AG10803 (cell line): ENCODE measurements around the gene LRCH1.

Experiments used
- DNase-seq: peaks from one replicate; pipeline ENCODE4 v3.0.0; 2010; ENCODE audit warnings: low read depth
- H3K4me3 ChIP-seq: 2 replicates; pipeline ENCODE4 v1.5.1; 2011; ENCODE audit warnings: mild to moderate bottlenecking, low read length, control low read depth
- TF ChIP-seq, protein P1 (sequence below): conservative IDR thresholded peaks from 2 replicates; pipeline ENCODE4 v1.5.1; 2011; ENCODE audit warnings: mild to moderate bottlenecking, low read length, control low read depth, inconsistent platforms

Gene LRCH1

DNA sequence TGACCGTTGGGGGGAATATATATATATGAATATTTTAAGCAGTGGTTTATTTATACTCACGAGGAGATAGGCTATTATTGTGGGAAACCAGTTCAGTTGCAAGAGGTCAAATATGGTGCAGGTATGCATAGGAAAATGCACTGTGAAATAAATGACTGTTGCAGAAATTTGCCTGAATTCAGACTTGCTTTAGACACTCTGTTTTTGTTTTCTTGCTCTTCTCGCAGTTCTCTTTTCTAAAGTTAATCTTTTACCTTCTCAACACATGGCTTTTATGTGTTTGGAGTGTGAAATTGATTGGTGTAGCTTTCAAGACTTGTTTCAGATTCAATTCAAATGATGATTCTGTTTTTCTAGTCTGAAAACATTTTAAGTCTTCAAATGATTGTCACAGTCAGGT, 109.7 kb downstream of the LRCH1 start:
- TF ChIP-seq, protein P1, sequence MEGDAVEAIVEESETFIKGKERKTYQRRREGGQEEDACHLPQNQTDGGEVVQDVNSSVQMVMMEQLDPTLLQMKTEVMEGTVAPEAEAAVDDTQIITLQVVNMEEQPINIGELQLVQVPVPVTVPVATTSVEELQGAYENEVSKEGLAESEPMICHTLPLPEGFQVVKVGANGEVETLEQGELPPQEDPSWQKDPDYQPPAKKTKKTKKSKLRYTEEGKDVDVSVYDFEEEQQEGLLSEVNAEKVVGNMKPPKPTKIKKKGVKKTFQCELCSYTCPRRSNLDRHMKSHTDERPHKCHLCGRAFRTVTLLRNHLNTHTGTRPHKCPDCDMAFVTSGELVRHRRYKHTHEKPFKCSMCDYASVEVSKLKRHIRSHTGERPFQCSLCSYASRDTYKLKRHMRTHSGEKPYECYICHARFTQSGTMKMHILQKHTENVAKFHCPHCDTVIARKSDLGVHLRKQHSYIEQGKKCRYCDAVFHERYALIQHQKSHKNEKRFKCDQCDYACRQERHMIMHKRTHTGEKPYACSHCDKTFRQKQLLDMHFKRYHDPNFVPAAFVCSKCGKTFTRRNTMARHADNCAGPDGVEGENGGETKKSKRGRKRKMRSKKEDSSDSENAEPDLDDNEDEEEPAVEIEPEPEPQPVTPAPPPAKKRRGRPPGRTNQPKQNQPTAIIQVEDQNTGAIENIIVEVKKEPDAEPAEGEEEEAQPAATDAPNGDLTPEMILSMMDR: no peak

DNA sequence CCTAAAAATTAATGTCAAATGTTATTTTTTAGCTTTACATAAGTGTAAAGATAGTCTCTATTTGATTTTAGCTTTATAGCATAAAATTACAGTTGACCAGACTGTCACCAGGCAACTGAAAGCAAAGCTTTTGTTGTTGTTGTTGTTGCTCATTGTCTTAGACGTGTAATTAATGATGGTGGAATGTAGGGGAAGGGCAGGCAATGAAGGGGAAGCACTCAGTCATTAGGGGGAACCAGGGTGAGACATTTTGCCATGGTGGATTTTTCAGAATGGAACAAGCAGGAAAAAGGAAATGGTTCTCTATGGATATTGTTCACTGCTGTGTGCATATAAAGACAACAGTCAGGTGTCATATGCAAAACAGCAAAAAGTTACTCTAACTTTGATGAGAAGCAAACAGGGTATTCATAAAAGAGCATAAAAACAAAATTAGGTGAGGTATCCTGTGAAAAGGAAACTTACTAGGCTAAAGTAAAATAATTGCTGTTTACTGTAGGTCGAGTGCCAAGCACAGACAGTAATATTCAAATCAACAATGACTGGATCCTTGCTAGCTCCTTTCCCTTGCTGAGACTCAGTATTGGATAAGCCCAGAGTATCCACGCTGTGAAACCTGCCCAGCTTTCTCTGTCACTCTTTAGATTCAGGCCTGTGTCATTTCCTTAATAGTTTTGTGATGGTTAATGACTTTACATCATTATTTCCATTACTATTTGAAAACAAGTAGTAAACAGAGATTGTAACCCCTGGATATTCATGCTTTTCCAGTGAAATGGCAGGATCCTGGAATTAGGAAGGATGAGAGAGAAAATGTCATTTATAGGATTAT, 110.5 kb downstream of the LRCH1 start:
- H3K4me3 ChIP-seq: no peak overlapping the region
- DNase-seq: no peak
- TF ChIP-seq, protein P1: no peak

More for the DNA sequence above, 109.7 kb downstream of the LRCH1 start:
- no peak for DNase-seq
- H3K4me3 ChIP-seq: no peak overlapping the region

DNA sequence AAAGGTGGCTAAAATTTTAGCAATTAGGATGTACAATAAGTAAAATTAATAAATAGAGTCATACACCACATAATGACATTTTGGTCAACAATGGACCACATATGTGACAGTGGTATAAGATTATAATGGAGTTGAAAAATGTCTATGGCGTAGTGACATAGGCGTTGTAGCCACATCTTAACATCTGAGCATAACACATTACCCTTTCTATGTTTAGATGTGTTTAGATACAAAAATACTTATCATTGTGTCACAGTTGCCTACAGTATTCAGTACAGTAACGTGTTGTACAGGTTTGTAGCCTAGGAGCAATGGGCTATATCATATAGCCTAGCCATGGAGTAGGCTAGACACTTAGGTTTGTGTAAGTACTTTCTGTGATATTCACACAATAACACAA, 111.2 kb downstream of the LRCH1 start:
- TF ChIP-seq, protein P1: no peak
- DNase-seq: no peak
- no peak overlapping the region for H3K4me3 ChIP-seq

DNA sequence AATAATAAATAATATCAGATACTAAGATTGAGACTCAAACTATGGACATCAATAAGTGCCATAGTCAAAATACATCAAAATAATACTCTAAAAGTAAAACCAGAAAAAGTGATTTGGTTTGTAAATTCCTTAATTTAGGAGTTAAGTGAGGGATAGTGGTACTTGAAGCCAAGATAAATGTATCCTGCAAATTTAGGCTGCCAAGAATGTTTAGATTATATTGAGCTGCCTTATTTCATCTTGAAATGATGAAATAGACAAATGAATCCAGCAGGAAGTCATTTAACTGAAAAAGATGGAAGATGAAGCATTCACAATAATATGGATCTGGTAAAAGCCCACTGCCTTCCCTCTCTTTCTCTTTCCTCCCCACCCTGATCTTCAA, 112.3 kb downstream of the LRCH1 start:
- TF ChIP-seq, protein P1: no peak
- no peak overlapping the region for H3K4me3 ChIP-seq
- no peak for DNase-seq

DNA sequence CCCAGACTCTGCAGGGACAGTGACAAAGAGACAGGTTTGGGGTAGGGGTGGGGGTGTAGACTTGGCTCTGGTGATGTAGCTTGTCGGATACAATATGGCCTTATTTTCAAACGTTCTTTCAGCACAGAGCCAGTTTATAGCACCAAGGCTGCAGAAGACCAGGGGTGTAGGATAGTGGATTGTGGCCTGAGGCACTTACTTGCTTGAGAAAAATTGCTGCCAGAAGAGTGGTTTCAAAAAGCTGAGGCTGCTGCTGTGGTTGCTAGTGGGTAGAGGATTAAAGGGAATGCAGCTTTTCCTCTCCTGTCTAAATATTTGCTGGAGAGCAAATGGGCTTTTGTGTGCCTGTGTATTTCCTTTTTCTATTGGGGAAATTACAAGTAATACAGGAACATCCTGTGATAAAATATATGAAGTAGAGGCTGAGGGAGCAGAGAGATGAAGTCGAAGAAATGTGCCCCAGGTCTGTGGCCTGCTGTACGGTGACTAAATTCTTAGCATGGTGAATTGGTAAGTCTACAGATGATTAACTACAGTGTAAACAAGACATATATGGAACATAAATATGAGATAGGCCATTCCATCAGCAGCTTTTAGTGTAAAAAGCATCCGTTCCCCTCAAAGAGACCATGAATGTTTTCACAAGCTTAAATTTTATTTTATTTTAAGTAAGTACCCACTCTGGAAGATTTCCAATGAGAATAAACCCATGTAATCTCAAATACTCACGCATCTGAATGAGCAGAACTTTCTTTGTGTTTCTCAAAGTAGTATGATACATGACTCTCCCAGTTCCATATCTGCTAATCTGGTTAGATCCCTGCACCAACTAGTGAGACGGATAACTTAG, 112.9 kb downstream of the LRCH1 start:
- no peak for DNase-seq
- H3K4me3 ChIP-seq: no peak overlapping the region
- TF ChIP-seq, protein P1: no peak

DNA sequence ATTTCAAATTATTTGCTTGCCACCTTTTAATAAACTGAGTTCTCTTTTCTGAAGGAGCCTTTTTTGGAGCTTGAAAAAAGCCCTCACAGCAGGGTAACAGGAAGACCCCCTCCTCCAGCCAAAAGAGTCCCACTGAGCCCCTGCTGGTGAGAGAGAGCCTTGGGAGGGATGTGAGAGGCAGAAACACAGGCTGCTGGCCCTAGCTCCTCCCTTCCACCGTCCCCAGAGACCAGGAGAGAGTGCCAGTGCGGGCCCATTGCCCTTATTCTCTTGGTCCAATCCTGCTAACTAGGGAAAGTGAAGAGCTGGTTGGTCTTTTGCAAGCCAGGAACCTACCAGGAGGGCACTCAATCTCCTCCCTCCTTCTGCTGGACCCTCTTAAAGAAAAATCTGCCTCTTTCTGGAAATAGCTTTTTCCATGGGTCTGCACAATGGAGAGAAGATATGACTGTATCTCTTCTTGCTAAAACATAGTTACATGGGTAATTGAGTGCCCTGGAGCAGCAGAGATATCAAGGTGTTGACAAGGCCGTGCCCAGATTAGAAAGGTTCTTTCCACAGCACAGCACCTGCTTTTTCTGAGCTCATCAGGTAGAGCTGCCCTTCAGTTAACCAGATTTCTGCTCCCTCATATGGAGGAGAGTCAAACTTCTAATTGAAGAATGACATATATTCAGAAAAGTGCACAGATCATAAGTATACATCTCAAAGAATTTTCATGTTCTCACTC, 113.9 kb downstream of the LRCH1 start:
- DNase-seq: no peak
- no peak overlapping the region for H3K4me3 ChIP-seq
- TF ChIP-seq, protein P1: no peak
